NCI-H2227 (cell line): ENCODE data around the gene HOXC9.
A peak's percentile ranks its signal among the peaks of the same experiment; 100 is the strongest.

Experiments
- DNase-seq: peaks from one replicate; lab custom pipeline; 2025; ENCODE audit not compliant: unreplicated experiment; lab: John Stamatoyannopoulos, UW

HOXC9 gene

GRCh38 chr12:53975479-53976152, 24.3 kb upstream of the HOXC9 start:
- no peak for DNase-seq

- no peak for DNase-seq
These were observed 23.7 kb upstream of the HOXC9 start for GRCh38 chr12:53976172-53976822.

- DNase-seq = no peak
These were observed 23.0 kb upstream of the HOXC9 start for GRCh38 chr12:53976823-53977595.

GRCh38 chr12:53977596-53978445, 22.1 kb upstream of the HOXC9 start:
- DNase-seq = no peak

GRCh38 chr12:53978477-53979356, 21.2 kb upstream of the HOXC9 start:
- DNase-seq = no peak

- DNase-seq = no peak
These were observed 19.7 kb upstream of the HOXC9 start for GRCh38 chr12:53980104-53980801.

- no peak for DNase-seq
These were observed 19.0 kb upstream of the HOXC9 start for GRCh38 chr12:53980802-53981496.

- no peak for DNase-seq
These were observed 18.1 kb upstream of the HOXC9 start for GRCh38 chr12:53981634-53982565.

- no peak for DNase-seq
These were observed 17.1 kb upstream of the HOXC9 start for GRCh38 chr12:53982648-53983567.

GRCh38 chr12:53983568-53983949, 16.4 kb upstream of the HOXC9 start:
- DNase-seq = no peak

GRCh38 chr12:53983950-53984572, 15.9 kb upstream of the HOXC9 start:
- no peak for DNase-seq

- peak; percentile 90 for DNase-seq
These were observed 14.9 kb upstream of the HOXC9 start, which contains the start of gene HOXC10 for GRCh38 chr12:53984901-53985691. Gene HOXC10 (plus strand): TSS chr12:53985146. CDS start chr12:53985260, 114 bp downstream.

GRCh38 chr12:53985692-53985993, 14.3 kb upstream of the HOXC9 start:
- no peak for DNase-seq

GRCh38 chr12:53985994-53986685, 13.8 kb upstream of the HOXC9 start:
- no peak for DNase-seq
